Osteoblast (primary cell): Measurements from ENCODE around the gene KCNAB1. TPM values are rescaled to one million over a fixed set of nuclear protein-coding genes. Genes with fewer than 3 reads are reported as not detected.

Experiments used
- DNase-seq: peaks from one replicate; pipeline ENCODE4 v3.0.0; 2011; ENCODE audit warnings: low spot score, mixed read lengths; ENCODE audit not compliant: insufficient read length; ENCODE audit errors: missing footprints
- H2AFZ ChIP-seq: 2 replicates; pipeline ENCODE4 v1.6.0; 2011; ENCODE audit warnings: mild to moderate bottlenecking, low read length
- H3K27ac ChIP-seq: 2 replicates; pipeline ENCODE4 v1.5.1; 2011; ENCODE audit warnings: mild to moderate bottlenecking, low read depth, low read length, moderate library complexity
- H3K27me3 ChIP-seq: 2 replicates; pipeline ENCODE4 v1.6.0; 2012; ENCODE audit warnings: mild to moderate bottlenecking, control low read depth, inconsistent platforms, low read length, moderate library complexity; ENCODE audit not compliant: insufficient read depth
- H3K36me3 ChIP-seq: 2 replicates; pipeline ENCODE4 v1.5.1; 2011; ENCODE audit warnings: mild to moderate bottlenecking, low read length, control low read depth, moderate library complexity; ENCODE audit not compliant: insufficient read depth
- H3K4me1 ChIP-seq: 2 replicates; pipeline ENCODE4 v1.5.1; 2011; ENCODE audit warnings: mild to moderate bottlenecking, low read length, control low read depth, moderate library complexity; ENCODE audit not compliant: insufficient read depth
- H3K4me2 ChIP-seq: 2 replicates; pipeline ENCODE4 v1.6.0; 2011; ENCODE audit warnings: mild to moderate bottlenecking, low read length; ENCODE audit not compliant: insufficient read depth
- H3K4me3 ChIP-seq: fragments of 200-600 bp; sonication (generic); 3 replicates; pipeline ENCODE4 v1.5.1; 2012; ENCODE audit warnings: mild to moderate bottlenecking, low read length, inconsistent platforms; ENCODE audit not compliant: insufficient read depth
- H3K79me2 ChIP-seq: 2 replicates; pipeline ENCODE4 v1.6.0; 2012; ENCODE audit warnings: mild to moderate bottlenecking, low read length, control low read depth, inconsistent platforms; ENCODE audit not compliant: insufficient read depth
- H3K9me3 ChIP-seq: 2 replicates; pipeline ENCODE4 v1.5.1; 2011; ENCODE audit warnings: low read depth, low read length, control low read depth
- H4K20me1 ChIP-seq: 2 replicates; pipeline ENCODE4 v1.6.0; 2012; ENCODE audit warnings: mild to moderate bottlenecking, low read length, control low read depth; ENCODE audit not compliant: insufficient read depth
- total RNA-seq: library from RNA; depleted of rRNA; stranded (reverse); fragments of >200 nt; gene quantifications from 2 replicates; pipeline ENCODE4 v1.2.3, GENCODE V29; 2012
- TF ChIP-seq, protein P1 (sequence below): IDR thresholded peaks from 2 replicates; pipeline ENCODE4 v1.5.1; 2011; ENCODE audit warnings: mild to moderate bottlenecking, low read depth, low read length, moderate library complexity; ENCODE audit errors: extremely low read depth

Gene KCNAB1
- total RNA-seq, 1 donor: 0.36 TPM

DNA sequence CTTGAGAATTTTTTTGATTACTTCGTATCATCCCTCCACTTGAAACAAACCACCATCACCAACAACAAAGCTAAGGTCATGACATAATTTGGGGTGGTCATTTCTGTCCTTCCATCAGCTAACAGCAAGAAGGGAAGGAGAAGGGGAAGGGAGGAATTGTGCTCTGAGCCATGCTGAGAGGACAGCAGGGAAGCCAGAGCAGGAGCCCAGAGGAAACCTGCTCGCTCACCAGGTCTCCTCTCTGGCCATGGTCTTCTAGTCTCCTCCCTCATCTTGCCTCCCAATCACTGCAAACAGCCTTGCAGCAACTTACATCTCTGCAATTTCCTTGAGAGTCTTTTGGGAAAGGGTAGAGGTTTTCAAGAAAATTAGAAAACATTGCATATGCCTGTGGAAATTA is 237.9 kb downstream of the KCNAB1 start:
- Histone ChIP-seq H3K4me2 (no peak overlapping the region), H2AFZ (no peak overlapping the region), H3K79me2 (no peaks in the 10 kb centered on the region), H3K9me3 (no peaks in the 10 kb centered on the region), H3K4me1 (no peaks in the 10 kb centered on the region), H3K36me3 (no peaks in the 10 kb centered on the region), H3K27me3 (no peaks in the 10 kb centered on the region), H3K27ac (no peak overlapping the region), H3K4me3 (no peak overlapping the region), H4K20me1 (no peaks in the 10 kb centered on the region)
- TF ChIP-seq, protein P1, sequence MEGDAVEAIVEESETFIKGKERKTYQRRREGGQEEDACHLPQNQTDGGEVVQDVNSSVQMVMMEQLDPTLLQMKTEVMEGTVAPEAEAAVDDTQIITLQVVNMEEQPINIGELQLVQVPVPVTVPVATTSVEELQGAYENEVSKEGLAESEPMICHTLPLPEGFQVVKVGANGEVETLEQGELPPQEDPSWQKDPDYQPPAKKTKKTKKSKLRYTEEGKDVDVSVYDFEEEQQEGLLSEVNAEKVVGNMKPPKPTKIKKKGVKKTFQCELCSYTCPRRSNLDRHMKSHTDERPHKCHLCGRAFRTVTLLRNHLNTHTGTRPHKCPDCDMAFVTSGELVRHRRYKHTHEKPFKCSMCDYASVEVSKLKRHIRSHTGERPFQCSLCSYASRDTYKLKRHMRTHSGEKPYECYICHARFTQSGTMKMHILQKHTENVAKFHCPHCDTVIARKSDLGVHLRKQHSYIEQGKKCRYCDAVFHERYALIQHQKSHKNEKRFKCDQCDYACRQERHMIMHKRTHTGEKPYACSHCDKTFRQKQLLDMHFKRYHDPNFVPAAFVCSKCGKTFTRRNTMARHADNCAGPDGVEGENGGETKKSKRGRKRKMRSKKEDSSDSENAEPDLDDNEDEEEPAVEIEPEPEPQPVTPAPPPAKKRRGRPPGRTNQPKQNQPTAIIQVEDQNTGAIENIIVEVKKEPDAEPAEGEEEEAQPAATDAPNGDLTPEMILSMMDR: no peak
- DNase-seq: no peak

DNA sequence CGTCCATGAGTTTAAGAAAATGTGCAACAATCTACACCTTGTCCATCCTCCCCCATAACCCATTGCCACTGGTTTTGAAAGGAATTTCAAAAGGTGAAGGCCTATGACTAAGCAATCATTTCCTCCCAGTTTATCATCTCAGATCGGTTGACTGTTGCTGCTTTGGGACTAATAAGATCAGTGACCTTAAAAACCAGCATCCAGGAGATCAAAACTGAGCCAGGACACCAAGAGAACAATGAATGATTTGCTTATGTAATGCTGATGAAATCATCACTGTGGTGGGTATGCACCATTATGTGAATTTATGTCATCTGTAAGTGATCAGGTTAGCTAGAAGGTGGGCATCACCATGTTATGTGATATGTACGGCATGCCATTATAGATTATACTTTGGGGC is 239.0 kb downstream of the KCNAB1 start:
- DNase-seq: no peak
- H3K79me2 ChIP-seq: no peaks in the 10 kb centered on the region
- H3K27me3 ChIP-seq: no peaks in the 10 kb centered on the region
- TF ChIP-seq, protein P1: no peak
- no peaks in the 10 kb centered on the region for H3K4me1 ChIP-seq
- H4K20me1 ChIP-seq: no peaks in the 10 kb centered on the region
- H3K36me3 ChIP-seq: no peaks in the 10 kb centered on the region
- H3K4me2 ChIP-seq: no peak overlapping the region
- H2AFZ ChIP-seq: no peak overlapping the region
- H3K4me3 ChIP-seq: no peak overlapping the region
- H3K27ac ChIP-seq: no peak overlapping the region
- no peaks in the 10 kb centered on the region for H3K9me3 ChIP-seq

DNA sequence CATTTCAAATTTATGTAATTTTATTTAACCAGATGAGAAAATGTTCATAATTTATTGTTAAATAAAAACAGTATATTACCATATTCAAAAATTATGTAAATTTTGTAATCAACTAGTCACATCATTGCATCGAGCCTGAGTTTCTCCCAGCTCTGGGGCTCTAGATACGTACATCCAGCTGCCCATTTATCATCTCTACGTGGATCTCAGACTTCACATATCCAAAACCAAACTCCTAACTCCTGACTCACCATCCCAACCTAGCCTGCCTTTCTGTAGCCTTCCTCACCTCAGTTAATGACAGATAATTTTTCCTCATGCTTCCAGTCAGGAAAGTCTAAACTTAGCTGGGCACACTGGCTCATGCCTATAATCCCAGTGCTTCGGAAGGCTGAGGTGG is 239.7 kb downstream of the KCNAB1 start:
- no peak for DNase-seq
- Histone ChIP-seq H3K27ac (no peak overlapping the region), H3K9me3 (no peaks in the 10 kb centered on the region), H3K4me3 (no peak overlapping the region), H3K4me1 (no peaks in the 10 kb centered on the region), H3K79me2 (no peaks in the 10 kb centered on the region), H3K36me3 (no peaks in the 10 kb centered on the region), H3K4me2 (no peak overlapping the region), H3K27me3 (no peaks in the 10 kb centered on the region), H4K20me1 (no peaks in the 10 kb centered on the region), H2AFZ (no peak overlapping the region)
- TF ChIP-seq, protein P1: no peak

DNA sequence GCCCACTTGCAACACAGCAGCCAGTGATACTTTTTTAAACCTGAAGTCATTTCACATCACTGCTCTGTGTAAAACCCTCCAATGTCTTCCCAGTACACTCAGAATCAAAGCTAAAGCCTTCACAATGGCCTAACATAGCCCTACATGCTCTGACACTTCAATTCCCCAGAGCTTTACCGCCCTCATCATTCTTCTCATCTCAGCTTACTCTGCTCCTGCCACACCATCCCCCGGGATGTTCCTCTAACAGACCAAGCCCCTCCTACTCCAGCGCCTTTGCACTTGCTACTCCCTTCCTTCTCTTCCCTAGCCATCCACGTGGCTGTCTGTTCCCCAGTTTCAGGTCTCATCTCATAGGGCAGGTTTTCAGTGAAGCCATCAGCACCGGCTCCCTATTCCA is 240.6 kb downstream of the KCNAB1 start:
- H3K27ac ChIP-seq: no peak overlapping the region

More for the DNA sequence above, 240.6 kb downstream of the KCNAB1 start:
- no peak for DNase-seq
- Histone ChIP-seq H3K4me2 (no peak overlapping the region), H4K20me1 (no peaks in the 10 kb centered on the region), H3K4me1 (no peaks in the 10 kb centered on the region), H3K36me3 (no peaks in the 10 kb centered on the region), H3K4me3 (no peak overlapping the region), H3K9me3 (no peaks in the 10 kb centered on the region), H3K27me3 (no peaks in the 10 kb centered on the region), H2AFZ (no peak overlapping the region), H3K79me2 (no peaks in the 10 kb centered on the region)
- TF ChIP-seq, protein P1: no peak
